ENCODE data around the gene MRPS12.

MRPS12 gene

DNA sequence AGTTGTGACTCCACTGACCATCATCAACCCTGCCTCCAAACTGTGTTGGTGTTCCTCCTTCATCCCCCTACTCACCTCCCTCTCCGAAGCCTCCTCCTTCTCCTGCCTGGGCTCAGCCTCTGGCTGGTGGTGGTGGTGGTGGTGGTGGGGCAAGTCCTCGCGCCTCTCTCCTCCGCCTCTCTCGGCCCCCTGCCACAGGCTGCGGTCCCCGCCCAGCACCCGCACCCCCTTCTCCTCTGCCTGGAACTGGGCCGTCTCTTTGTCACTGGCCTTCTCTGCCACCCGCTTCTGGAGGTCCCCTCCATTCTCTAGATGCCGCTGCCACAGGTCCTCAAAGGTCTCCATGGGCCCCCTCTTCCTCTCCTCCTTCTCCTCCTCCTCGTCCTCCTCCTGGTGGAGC lies 20.3 kb upstream of the MRPS12 start:
- in situ Hi-C loops (cut with MboI; ENCODE audit: low sequenced_read_pairs), result no loop called here

DNA sequence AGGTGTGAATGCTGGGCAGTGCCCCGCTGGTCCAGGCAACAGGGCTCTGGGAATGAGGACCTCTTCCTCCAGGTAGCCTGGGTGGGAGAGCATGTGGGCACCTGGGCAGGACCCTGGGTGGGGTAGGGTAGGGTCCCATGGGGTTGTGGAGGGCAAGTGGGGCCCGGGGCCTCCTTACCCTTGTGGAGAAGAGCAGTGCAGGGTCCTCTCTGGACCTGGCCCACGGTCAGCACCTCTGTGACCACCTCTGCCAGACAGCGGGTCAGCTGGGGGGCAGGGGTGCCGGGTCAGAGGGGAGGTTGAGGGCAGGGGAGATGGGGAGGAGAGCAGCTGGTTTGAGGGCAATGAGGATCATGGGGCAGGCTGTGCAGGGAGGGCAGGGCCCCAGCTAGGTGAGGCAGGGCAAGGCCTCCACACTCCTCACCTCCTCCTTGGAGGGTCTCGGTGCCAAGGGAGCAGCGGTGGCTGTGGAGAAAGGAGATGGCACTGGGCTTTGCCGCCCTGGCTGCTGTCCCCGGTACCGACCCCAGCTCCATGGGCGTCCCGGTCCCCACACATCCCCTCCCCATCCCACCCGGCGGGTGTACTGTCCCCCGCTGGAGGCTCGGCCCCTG lies 19.2 kb upstream of the MRPS12 start:
- in situ Hi-C loops (cut with MboI; ENCODE audit: low sequenced_read_pairs), result no loop called here

DNA sequence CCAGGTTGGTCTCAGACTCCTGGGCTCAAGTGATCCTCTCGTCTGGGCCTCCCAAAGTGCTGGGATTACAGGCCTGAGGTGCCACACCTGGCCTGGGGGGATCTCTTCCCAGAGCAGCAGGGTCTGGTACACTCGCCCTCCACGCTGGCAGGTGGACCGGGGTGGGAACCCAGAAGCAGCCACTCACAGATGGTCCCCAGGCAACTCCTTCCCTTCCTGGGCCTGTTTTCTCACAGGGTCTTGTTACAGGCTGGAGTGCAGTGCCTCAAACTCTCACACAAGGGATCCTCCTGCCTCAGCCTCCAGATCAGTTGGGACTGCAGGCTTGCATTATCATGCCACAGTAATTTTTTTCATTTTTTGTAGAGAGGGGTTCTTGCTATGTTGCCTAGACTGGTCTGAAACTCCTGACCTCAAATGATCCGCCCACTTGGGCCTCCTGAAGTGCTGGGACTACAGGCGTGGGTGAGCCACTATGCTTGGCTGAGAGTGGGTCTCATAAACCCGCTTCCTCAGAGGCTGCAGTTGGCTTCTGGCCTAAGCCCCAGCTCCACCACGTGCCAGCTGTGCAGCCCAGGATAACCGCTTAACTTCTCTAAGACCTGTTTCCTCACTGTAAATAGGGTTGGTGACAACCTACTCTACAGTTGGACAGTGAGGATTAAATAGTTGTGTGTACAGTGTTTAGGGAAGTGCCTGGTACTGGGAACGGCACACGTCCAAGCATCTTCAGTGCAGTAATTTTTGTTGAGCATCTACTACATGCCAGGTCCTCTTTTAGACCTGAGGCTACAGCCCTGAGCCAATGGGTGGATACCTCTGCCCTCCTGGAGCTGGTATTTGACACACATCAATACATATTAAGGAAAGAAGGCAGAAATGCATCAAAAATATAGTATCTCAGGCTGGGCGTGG lies 17.9 kb upstream of the MRPS12 start:
- in situ Hi-C loops (cut with MboI; ENCODE audit: low sequenced_read_pairs), result no loop called here

- in situ Hi-C loops (cut with MboI; ENCODE audit: low sequenced_read_pairs), result no loop called here
Observed at GRCh38 chr19:38913958-38914357, 16.8 kb upstream of the MRPS12 start.

- in situ Hi-C loops (cut with MboI; ENCODE audit: low sequenced_read_pairs), result no loop called here
Observed at GRCh38 chr19:38915329-38916321, 15.1 kb upstream of the MRPS12 start.

GRCh38 chr19:38917516-38917915 lies 13.2 kb upstream of the MRPS12 start:
- in situ Hi-C loops (cut with MboI; ENCODE audit: low sequenced_read_pairs), result no loop called here

- in situ Hi-C loops (cut with MboI; ENCODE audit: low sequenced_read_pairs), result no loop called here
Observed at GRCh38 chr19:38917921-38918491, 12.7 kb upstream of the MRPS12 start.

GRCh38 chr19:38918526-38918925 lies 12.2 kb upstream of the MRPS12 start:
- in situ Hi-C loops (cut with MboI; ENCODE audit: low sequenced_read_pairs), result no loop called here

GRCh38 chr19:38919837-38920601 lies 10.7 kb upstream of the MRPS12 start:
- in situ Hi-C loops (cut with MboI; ENCODE audit: low sequenced_read_pairs), result no loop called here

- in situ Hi-C loops (cut with MboI; ENCODE audit: low sequenced_read_pairs), result no loop called here
Observed at GRCh38 chr19:38920602-38921419, 9.9 kb upstream of the MRPS12 start.

DNA sequence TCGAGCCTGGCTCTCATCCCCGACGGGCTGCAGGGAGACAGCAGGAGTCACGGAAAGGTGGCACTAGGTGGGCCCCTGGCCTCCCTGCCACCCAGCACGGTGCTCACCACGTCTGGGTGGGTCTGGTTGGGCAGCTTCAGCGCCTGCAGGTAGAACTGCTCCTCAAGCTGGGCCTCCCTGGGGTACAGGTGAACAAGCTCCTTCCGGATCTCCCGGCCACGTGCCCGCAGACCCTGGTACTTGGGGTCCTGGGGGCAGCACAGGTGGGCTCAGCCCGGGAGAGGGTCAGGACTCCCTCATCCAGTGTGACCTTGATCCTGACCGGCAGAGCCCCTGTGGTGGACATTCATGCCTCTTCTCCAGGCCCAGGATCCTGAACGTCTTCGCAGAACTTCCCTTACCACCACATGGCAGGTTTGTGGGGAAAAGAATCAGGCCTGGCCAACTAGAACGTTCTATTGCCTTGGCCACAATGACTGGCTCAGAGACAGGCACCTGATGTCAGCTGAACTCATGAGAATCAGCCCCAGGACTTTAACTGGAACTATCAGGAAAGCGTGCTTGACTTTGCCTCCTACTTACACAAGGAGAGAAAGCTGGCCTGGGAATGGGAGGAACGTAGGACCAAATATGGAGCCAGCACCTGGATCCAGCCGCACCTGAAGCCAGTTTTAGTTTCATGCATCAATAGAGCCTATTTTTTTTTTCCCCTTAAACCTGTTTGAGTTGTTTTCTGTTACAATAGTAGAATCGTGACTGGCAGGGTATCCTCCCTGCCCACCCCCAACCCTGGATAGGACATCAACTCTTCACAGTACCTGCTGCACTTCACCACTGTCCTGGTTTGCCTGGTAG lies 9.1 kb upstream of the MRPS12 start:
- in situ Hi-C loops (cut with MboI; ENCODE audit: low sequenced_read_pairs), result no loop called here

GRCh38 chr19:38922482-38922881 lies 8.3 kb upstream of the MRPS12 start:
- in situ Hi-C loops (cut with MboI; ENCODE audit: low sequenced_read_pairs), result no loop called here

DNA sequence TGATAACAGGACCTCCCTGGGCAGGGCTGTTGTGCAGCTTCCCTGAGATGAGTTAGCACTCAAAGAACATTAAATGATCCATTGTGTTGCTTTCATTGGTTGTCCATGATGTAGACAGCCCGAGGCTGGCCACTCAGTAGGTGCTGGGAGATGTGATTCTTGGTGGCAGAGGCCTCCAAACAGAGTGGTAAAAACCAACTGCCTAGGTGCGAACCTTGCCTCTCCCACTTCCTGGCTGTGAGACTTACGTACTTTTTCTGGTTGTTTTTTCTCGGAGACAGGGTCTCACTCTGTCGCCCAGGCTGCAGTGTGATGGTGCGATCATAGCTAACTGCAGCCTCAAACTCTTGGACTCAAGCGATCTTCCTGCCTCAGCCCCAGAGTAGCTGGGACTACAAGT lies 6.4 kb upstream of the MRPS12 start:
- in situ Hi-C loops (cut with MboI; ENCODE audit: low sequenced_read_pairs), result no loop called here

GRCh38 chr19:38928391-38929001 lies 2.2 kb upstream of the MRPS12 start:
- in situ Hi-C loops (cut with MboI; ENCODE audit: low sequenced_read_pairs), result no loop called here

GRCh38 chr19:38929929-38930775 lies 592 bp upstream of the MRPS12 start, which contains the start of gene SARS2:
Gene SARS2 (minus strand): TSS chr19:38930763. CDS start chr19:38930736, 27 bp downstream.
- in situ Hi-C loops (cut with MboI; ENCODE audit: low sequenced_read_pairs), result no loop called here

DNA sequence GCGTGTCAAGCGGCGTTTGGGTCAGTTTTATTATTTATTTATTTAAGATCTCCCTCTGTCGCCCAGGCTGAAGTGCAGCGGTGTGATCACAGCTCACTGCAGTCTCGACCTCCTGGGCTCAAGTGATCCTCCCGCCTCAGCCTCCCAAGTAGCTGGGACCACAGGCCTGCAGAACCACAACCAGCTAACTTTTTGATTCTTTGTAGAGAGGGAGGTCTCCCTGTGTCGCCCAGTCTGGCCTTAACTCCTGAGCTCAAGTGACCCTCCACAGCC lies 713 bp downstream of the MRPS12 start:
- in situ Hi-C loops (cut with MboI; ENCODE audit: low sequenced_read_pairs), result no loop called here

Measured in hTERT RPE-1 (cell line).